ENCODE measurements around the gene THBS4. TPM values are rescaled to one million over a fixed set of nuclear protein-coding genes. Genes with fewer than 3 reads are reported as not detected.

THBS4 gene
- total RNA-seq, result 0.14 and 0.22 TPM in 2 replicates

DNA sequence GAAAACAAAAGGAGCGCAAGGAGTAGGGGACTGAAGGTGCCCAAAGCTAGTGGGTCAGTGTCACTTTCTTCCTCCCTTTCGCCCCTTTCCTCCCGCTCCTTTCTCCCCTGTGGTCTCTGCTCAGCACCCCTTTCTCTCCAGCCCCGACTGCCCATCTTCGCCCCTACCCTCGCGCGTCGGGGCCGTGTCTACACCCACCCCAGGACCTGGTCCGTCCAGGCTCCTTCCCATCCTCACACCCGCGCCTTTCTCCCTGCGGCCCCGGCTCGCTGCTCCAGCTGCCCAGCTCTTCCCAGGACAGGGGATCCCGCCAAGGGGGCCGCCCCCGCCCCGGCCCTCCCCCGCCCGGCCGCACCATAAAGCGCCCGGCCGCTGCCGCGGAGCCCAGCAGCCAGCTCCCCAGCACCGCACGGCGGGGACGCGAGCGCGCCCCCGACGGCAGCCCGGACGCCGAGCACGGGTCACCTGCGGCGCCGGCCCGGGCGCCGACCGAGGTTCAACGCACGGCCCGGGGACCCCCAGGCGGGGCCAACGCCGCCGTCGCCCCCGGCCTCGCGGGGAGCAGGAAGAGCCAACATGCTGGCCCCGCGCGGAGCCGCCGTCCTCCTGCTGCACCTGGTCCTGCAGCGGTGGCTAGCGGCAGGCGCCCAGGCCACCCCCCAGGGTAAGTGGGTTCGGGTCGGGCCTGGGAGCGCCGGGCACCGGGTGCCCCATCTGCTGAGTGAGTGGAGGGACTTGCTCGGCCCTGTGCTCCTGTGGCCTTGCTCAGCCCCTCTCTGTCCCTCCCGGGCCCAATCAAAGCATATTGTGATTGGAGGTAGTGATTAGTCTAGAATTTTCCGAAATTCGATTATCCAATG, at the start of gene THBS4:
Gene THBS4 (plus strand): TSS at position 387 of the 860 bp plus-strand sequence. CDS start 190 bp downstream, at position 577.

GRCh38 chr5:79990598-79991507, 44.3 kb upstream of the THBS4 start, which contains the start of gene MTX3:
MTX3 (minus strand) TSS chr5:79991262; CDS start chr5:79991238, 24 bp downstream.

Small RNA genes within 50 kb of the gene (small RNA-seq; reads per million reads assigned to genes)
- not detected for gene TRMT112P2 (ENCODE audit: low replicate concordance)

Other genes with a start within 250 kb of the THBS4 start
- 10.1 and 15.5 TPM in 2 replicates for gene MTX3, start 44.1 kb upstream of the THBS4 start, total RNA-seq
- 10.5 and 15.7 TPM in 2 replicates for gene SERINC5, start 220.7 kb downstream of the THBS4 start, total RNA-seq

All from placental pericyte (primary cell).